Pancreas (tissue), 10 donors: ENCODE measurements around the gene PRAMEF11. TPM values are rescaled to one million over a fixed set of nuclear protein-coding genes. Genes with fewer than 3 reads are reported as not detected.
"Not testable (repeated sequence)": the region's sequence is repeated elsewhere in the genome, so short reads cannot be mapped to it uniquely, and the experiment has no call there.

Source experiments
- ATAC-seq, 4 donors: fragments of 200-7000 bp; cut with Tn5 transposase; one replicate each; pipeline versions ENCODE4 v1.8.0 to v1.9.1; 2020; ENCODE audit warnings: mild to moderate bottlenecking in 4 of 4, moderate library complexity in 4 of 4
- DNase-seq, 6 donors: peaks; one replicate each; pipeline ENCODE4 v3.0.0-alpha.2; 2020
- FAIRE-seq: peaks from 2 replicates; lab custom pipeline; 2012; peaks lifted over from hg19 to GRCh38; lab: Jason Lieb, UNC
- H3K27ac ChIP-seq, 4 donors: fragments of 200-600 bp; sonication (generic); 1 replicate in 3 of 4; 2 replicates in 1 of 4; pipeline versions ENCODE4 v1.5.0 to v1.8.0; 2020
- H3K27me3 ChIP-seq, 4 donors: fragments of 200-600 bp; one replicate each; pipeline ENCODE4 v1.8.0; 2021
- H3K36me3 ChIP-seq, 3 donors: fragments of 200-600 bp; sonication (generic) in 1 of 3; one replicate each; pipeline versions ENCODE4 v1.5.0 to v1.8.0; 2020 to 2021
- H3K4me1 ChIP-seq, 3 donors: fragments of 200-600 bp; one replicate each; pipeline ENCODE4 v1.8.0; 2021
- H3K4me3 ChIP-seq, 4 donors: fragments of 200-600 bp; sonication (generic) in 2 of 4; one replicate each; pipeline versions ENCODE4 v1.5.0 to v1.8.0; 2020 to 2021
- H3K9me3 ChIP-seq, 4 donors: fragments of 200-600 bp; one replicate each; pipeline ENCODE4 v1.8.0; 2021
- WGBS, 2 donors: extraction: QIAGEN DNeasy Blood & Tissue Kit; methylation state at CpG; one replicate each; pipeline ENCODE4 v1.1.7; 2013; 5-methylcytosine and 5-hydroxymethylcytosine counted together
- intact Hi-C, 3 donors: fragments of 100-400 bp; cut with DNase I; formaldehyde crosslinking; loops; one replicate each; pipeline versions ENCODE4 v1.11.1 to v1.14.2; 2022
- polyA plus RNA-seq, 2 donors: library from polyadenylated mRNA; stranded (reverse); fragments of 200-250 nt; gene quantifications; one replicate each; pipeline ENCODE4 v1.2.3, GENCODE V29; 2013
- total RNA-seq, 6 donors: library from RNA; stranded (reverse); fragmentation: NEBNext Ultra II Directional in 4 of 6; extraction: Animal tissue kit (Norgen Biotek cat#: 25700) in 4 of 6; gene quantifications; one replicate each; pipeline versions ENCODE4 v1.2.1 to v1.2.4, GENCODE V29; 2021 to 2023
- TF ChIP-seq, protein P1 (sequence below), 4 donors: fragments of 200-600 bp; sonication (generic) in 3 of 4; IDR thresholded peaks; one replicate each; pipeline versions ENCODE4 v1.5.0 to v1.8.0; 2021; ENCODE audit warnings: antibody characterized with exemption in 4 of 4
- donor health status: healthy with polysubstance abuse.
- donor health status: DM: no; HTN: no; CAD: no; lungs with moderate emphysema.
- donor health status: DM: no; HTN: no; CAD: no.
- donor health status: control.
- donor health status: control.
- donor health status: Bipolar disorder and iron deficiency.
- donor health status: DM: yes; HTN: yes; CAD: no.
- donor health status: DM: no; HTN: no; CAD: no.
- donor health status: DM: no; HTN: no; CAD: no.
- donor health status: DM: yes; HTN: yes; CAD: no.

Gene PRAMEF11
- total and polyA plus RNA-seq, 8 donors = not detected

DNA sequence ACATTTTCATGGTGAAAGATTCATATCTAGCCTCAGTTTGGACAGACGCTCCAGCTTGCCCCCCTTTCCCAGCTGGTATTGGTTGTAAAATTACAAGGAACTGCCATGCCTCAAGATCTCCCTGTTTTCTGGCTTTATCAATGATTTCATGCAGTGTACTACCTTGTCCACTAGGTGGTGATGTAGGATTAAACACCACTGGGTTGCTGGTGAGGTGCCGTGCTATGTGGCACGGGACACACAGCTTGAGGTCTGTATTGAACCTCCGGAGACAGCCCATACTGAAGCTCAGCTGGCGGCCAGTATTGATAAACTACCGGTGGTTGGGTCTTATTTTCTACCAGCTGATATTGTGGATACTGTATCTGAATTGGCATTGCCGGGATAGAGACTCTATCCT, 47.4 kb downstream of the PRAMEF11 start:
- H3K27me3 ChIP-seq, H3K27ac ChIP-seq, H3K36me3 ChIP-seq, H3K4me1 ChIP-seq, H3K9me3 ChIP-seq, H3K4me3 ChIP-seq, FAIRE-seq, ATAC-seq, DNase-seq, intact Hi-C loops: not testable (repeated sequence)
- WGBS, 2 donors = 32 to 43% methylated on average over 6 of the region's 7 CpGs

- FAIRE-seq, intact Hi-C loops: not testable (repeated sequence)
- WGBS, 2 donors = 68 to 77% methylated on average over 4 to 5 of the region's 5 CpGs
Observed at GRCh38 chr1:12781488-12781887, 49.7 kb downstream of the PRAMEF11 start.

DNA sequence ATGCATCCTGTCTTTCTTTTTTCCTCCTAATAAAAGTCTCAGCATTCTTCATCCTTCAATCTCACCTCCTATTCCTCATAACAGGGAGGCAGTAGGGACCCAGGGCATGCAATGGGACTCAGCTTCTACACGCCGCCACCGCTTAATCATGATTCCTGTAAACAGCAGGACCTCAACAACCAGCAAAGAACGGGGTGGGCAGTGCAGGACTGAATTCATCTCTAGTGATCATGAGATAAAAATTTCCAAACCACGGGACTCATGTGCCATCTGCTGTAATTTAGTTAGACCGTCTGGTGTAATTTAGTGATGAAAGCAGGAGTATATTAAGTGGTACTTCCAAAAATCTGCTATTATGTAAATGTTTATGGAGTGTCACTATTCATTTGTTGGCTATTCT, 52.3 kb downstream of the PRAMEF11 start:
- intact Hi-C loops = no loop called here
- 73 to 80% methylated on average over 6 of the region's 6 CpGs for WGBS, 2 donors
- H3K4me1 ChIP-seq = no peaks in the 10 kb centered on the region
- no peaks in the 10 kb centered on the region for H3K27me3 ChIP-seq
- H3K27ac ChIP-seq = no peak overlapping the region
- DNase-seq = no peak
- H3K4me3 ChIP-seq = no peak overlapping the region
- no peaks in the 10 kb centered on the region for H3K9me3 ChIP-seq
- H3K36me3 ChIP-seq = no peaks in the 10 kb centered on the region
- TF ChIP-seq, protein P1, sequence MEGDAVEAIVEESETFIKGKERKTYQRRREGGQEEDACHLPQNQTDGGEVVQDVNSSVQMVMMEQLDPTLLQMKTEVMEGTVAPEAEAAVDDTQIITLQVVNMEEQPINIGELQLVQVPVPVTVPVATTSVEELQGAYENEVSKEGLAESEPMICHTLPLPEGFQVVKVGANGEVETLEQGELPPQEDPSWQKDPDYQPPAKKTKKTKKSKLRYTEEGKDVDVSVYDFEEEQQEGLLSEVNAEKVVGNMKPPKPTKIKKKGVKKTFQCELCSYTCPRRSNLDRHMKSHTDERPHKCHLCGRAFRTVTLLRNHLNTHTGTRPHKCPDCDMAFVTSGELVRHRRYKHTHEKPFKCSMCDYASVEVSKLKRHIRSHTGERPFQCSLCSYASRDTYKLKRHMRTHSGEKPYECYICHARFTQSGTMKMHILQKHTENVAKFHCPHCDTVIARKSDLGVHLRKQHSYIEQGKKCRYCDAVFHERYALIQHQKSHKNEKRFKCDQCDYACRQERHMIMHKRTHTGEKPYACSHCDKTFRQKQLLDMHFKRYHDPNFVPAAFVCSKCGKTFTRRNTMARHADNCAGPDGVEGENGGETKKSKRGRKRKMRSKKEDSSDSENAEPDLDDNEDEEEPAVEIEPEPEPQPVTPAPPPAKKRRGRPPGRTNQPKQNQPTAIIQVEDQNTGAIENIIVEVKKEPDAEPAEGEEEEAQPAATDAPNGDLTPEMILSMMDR (IDR thresholded peaks at IDR 0.05) = no peak
- ATAC-seq = no peak
- FAIRE-seq = no peak

More at GRCh38 chr1:12781488-12781887, 49.7 kb downstream of the PRAMEF11 start:
- not testable (repeated sequence) for H3K4me3 ChIP-seq, H3K4me1 ChIP-seq, ATAC-seq, H3K36me3 ChIP-seq, H3K27ac ChIP-seq, DNase-seq, H3K9me3 ChIP-seq, H3K27me3 ChIP-seq

- TF ChIP-seq, protein P1 (IDR thresholded peaks at IDR 0.05) = no peak
- ATAC-seq (no peak), DNase-seq (no peak), FAIRE-seq (no peak)
- no peaks in the 10 kb centered on the region for H3K4me1 ChIP-seq
- intact Hi-C loops = no loop called here
- H3K27me3 ChIP-seq = no peaks in the 10 kb centered on the region
- no peak overlapping the region for H3K27ac ChIP-seq
- H3K4me3 ChIP-seq = no peak overlapping the region
- no peaks in the 10 kb centered on the region for H3K36me3 ChIP-seq
- no peaks in the 10 kb centered on the region for H3K9me3 ChIP-seq
- WGBS, 2 donors = 61 to 69% methylated on average over 4 of the region's 4 CpGs
Observed at GRCh38 chr1:12778061-12778460, 53.1 kb downstream of the PRAMEF11 start.

- ATAC-seq = no peak
- FAIRE-seq = no peak
- no peaks in the 10 kb centered on the region for H3K9me3 ChIP-seq
- intact Hi-C loops = no loop called here
- no peak overlapping the region for H3K27ac ChIP-seq
- H3K36me3 ChIP-seq = no peaks in the 10 kb centered on the region
- no peak overlapping the region for H3K4me3 ChIP-seq
- TF ChIP-seq, protein P1 (IDR thresholded peaks at IDR 0.05) = no peak
- no peaks in the 10 kb centered on the region for H3K4me1 ChIP-seq
- no peaks in the 10 kb centered on the region for H3K27me3 ChIP-seq
- WGBS, 2 donors = 68 to 78% methylated on average over 15 of the region's 15 CpGs
- no peak for DNase-seq
Observed at GRCh38 chr1:12776801-12777557, 54.2 kb downstream of the PRAMEF11 start.

DNA sequence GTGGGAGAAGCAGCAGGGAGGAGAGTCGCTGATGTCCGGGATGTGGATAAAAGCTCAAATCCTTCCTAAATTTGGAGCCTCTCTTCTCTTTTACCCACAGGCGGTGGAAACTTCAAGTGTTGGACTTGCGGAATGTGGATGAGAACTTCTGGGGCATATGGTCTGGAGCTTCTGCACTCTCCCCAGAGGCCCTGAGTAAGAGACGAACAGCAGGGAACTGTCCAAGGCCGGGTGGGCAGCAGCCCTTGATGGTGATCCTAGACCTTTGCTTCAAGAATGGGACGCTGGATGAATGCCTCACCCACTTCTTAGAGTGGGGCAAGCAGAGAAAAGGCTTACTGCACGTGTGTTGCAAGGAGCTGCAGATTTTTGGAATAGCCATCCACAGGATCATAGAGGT, 55.8 kb downstream of the PRAMEF11 start:
- DNase-seq (no peak), FAIRE-seq (no peak), ATAC-seq (no peak)
- Histone ChIP-seq H3K9me3 (no peaks in the 10 kb centered on the region), H3K4me3 (no peak overlapping the region), H3K4me1 (no peaks in the 10 kb centered on the region), H3K27ac (no peak overlapping the region), H3K27me3 (no peaks in the 10 kb centered on the region), H3K36me3 (no peaks in the 10 kb centered on the region)
- intact Hi-C loops = no loop called here
- WGBS, 2 donors = 62 to 69% methylated on average over 8 of the region's 8 CpGs
- TF ChIP-seq, protein P1 (IDR thresholded peaks at IDR 0.05) = no peak
